Thyroid gland (tissue), 4 donors: ENCODE measurements around the gene MTSS2.

Source experiments
- POLR2A ChIP-seq, 2 donors: fragments of 450-650 bp; IDR thresholded peaks; one replicate each; pipeline ENCODE4 v1.6.1; 2017; ENCODE audit warnings: antibody characterized with exemption in 2 of 2, mild to moderate bottlenecking in 2 of 2, moderate library complexity in 1 of 2
- TF ChIP-seq, protein P1 (sequence below), 6 experiments: fragments of 200-600 bp in 3 of 6; fragments of 450-650 bp in 3 of 6; sonication (generic) in 3 of 6; IDR thresholded peaks; one replicate each; pipeline ENCODE4 v1.5.1; 2016 to 2019; ENCODE audit warnings: antibody characterized with exemption in 6 of 6, mild to moderate bottlenecking in 2 of 6, inconsistent platforms in 1 of 6, moderate library complexity in 1 of 6

- TF ChIP-seq, protein P1, sequence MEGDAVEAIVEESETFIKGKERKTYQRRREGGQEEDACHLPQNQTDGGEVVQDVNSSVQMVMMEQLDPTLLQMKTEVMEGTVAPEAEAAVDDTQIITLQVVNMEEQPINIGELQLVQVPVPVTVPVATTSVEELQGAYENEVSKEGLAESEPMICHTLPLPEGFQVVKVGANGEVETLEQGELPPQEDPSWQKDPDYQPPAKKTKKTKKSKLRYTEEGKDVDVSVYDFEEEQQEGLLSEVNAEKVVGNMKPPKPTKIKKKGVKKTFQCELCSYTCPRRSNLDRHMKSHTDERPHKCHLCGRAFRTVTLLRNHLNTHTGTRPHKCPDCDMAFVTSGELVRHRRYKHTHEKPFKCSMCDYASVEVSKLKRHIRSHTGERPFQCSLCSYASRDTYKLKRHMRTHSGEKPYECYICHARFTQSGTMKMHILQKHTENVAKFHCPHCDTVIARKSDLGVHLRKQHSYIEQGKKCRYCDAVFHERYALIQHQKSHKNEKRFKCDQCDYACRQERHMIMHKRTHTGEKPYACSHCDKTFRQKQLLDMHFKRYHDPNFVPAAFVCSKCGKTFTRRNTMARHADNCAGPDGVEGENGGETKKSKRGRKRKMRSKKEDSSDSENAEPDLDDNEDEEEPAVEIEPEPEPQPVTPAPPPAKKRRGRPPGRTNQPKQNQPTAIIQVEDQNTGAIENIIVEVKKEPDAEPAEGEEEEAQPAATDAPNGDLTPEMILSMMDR (IDR thresholded peaks at IDR 0.05): peak in 3 of 6 experiments; percentile 58 to 76 (median 64)
- no peak for TF ChIP-seq POLR2A (IDR thresholded peaks at IDR 0.05)
These were observed 6.0 kb downstream of the MTSS2 start for GRCh38 chr16:70679671-70680494.
